Activated naive CD4-positive, alpha-beta T cell (primary cell): ENCODE results near the gene MAP3K12.
"Not testable (repeated sequence)": the region's sequence is repeated elsewhere in the genome, so short reads cannot be mapped to it uniquely, and the experiment has no call there.

ENCODE experiments used
- DNase-seq, 4 experiments: peaks; one replicate each; lab custom pipeline; 2025; lab: John Stamatoyannopoulos, UW

The MAP3K12 gene

GRCh38 chr12:53441040-53441833 is 58.0 kb downstream of the MAP3K12 start, which contains the start of gene PRR13:
PRR13 (plus strand) TSS chr12:53441734; CDS start chr12:53442715, 981 bp downstream.
- peak; percentile 90 to 98 (median 96) for DNase-seq

DNA sequence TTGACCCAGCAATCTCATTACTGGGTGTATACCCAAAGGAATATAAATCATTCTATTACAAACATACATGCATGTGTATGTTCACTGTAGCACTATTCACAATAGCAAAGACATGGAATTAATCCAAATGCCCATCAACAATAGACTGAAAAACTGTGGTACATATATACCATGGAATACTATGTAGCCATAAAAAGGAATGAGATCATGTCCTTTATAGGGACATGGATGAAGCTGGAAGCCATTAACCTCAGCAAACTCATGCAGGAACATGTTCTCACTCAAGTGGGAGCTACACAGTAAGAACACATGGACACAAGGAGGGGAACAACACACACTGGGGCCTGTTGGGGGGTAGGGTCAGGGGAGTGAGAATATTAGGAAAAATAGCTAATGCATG is 59.7 kb downstream of the MAP3K12 start:
- not testable (repeated sequence) for DNase-seq

- not testable (repeated sequence) for DNase-seq
Measured at GRCh38 chr12:53435326-53435725, 63.9 kb downstream of the MAP3K12 start.

DNA sequence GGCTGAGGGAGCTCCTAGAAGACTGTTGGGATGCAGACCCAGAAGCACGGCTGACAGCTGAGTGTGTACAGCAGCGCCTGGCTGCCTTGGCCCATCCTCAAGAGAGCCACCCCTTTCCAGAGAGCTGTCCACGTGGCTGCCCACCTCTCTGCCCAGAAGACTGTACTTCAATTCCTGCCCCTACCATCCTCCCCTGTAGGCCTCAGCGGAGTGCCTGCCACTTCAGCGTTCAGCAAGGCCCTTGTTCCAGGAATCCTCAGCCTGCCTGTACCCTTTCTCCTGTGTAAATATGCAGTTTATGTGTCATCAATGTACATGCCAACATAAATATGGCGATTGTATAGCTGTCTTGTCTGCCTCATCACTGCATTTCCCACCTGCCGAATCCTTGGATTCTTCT is 68.1 kb downstream of the MAP3K12 start:
- DNase-seq = no peak

DNA sequence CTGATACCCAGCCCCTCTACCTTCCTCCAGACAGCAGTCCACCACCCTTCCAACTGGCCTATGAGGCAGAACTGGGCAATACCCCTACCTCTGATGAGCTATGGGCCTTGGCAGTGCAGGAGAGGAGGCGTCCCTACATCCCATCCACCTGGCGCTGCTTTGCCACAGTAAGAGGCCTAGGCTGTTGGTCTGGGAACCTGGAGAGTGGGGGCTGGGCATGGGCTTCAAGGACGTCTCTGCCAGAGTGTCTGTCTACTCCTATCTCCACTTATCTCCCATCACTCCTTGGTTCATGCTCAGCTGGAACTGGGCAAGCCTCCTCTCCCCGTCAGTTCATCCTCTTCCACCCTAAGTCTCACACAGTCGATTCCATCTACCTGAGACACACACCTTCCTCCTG is 69.1 kb downstream of the MAP3K12 start:
- DNase-seq = no peak
